Measurements from ENCODE around the gene SPATS2.
"Not testable (repeated sequence)": the region's sequence is repeated elsewhere in the genome, so short reads cannot be mapped to it uniquely, and the experiment has no call there.

SPATS2 gene

DNA sequence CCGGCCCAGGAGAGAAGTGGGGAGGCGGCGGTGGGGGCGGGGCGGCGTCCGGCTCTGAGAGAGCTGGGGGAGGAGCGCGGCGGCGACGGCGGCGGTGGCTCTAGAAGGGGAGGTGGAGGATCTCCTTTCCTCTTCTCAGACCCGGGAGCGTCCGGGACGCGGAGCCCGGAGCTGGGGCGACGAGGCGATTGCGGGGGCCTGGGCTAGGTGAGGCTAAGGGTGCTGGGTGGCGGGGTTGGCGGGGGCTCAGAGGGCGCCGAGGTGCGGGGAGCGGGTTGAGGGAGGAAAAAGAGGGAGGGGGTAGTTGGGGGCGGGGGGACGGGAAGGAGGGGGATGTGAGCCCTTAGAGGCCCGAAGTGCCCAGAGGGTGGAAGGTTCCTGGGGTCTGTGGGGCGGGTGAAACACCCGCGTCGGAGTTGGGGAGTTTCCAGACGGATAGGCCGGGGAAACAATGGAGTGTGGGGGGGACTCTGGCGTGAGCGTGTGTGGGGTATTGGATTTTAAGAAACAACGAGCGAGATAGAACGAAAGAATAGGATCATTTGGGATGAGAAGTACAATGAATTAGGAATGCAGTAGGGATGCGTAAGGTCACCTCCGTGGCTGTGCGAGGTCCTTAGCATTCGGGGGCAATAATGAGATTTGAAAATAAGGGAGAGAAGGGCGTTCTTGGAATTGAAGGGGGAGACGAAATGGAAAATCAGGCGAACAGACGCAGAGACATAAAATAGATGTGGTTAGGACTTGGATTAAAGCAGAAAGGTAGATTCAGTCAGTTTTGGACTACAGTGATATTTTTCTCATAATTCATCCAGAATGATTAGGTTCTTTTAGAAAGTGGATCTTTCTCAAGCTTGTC is at the start of gene SPATS2:
Gene SPATS2, plus strand, starts transcription at position 82 of the 859 bp plus-strand sequence. CDS start 93,551 bp downstream, outside the sequence.
- no peak for TF ChIP-seq CTCF (IDR thresholded peaks at IDR 0.05; ENCODE audit: insufficient read depth, low read depth, low read length, missing control alignments)
- H3K4me3 ChIP-seq (ENCODE audit: low read length) = peak within 1 kb of the TSS; percentile 81
- DNase-seq (ENCODE audit: low read depth) = no peak

GRCh38 chr12:49320411-49321103 is 46.7 kb upstream of the SPATS2 start:
- not testable (repeated sequence) for DNase-seq (ENCODE audit: low read depth); H3K4me3 ChIP-seq (ENCODE audit: low read length)

DNA sequence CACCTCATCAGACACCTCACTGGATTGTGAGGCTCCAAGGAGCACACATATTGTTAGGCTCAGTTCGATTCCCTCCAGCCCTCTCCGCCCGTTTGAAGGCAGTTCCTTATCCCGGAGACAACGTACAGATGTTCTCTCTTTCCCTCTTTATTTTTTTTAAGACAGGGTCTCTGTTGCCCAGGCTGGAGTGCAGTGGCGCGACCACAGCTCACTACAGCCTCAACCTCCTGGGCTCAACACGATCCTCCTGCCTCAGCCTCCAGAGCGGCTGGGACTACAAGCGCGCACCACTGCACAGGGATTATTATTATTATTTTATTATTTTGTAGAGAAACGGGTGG is 44.9 kb upstream of the SPATS2 start:
- peak overlapping the region; percentile 72 for H3K4me3 ChIP-seq (ENCODE audit: low read length)
- no peak for DNase-seq (ENCODE audit: low read depth)
- no peak for TF ChIP-seq CTCF (IDR thresholded peaks at IDR 0.05; ENCODE audit: insufficient read depth, low read depth, low read length, missing control alignments)

DNA sequence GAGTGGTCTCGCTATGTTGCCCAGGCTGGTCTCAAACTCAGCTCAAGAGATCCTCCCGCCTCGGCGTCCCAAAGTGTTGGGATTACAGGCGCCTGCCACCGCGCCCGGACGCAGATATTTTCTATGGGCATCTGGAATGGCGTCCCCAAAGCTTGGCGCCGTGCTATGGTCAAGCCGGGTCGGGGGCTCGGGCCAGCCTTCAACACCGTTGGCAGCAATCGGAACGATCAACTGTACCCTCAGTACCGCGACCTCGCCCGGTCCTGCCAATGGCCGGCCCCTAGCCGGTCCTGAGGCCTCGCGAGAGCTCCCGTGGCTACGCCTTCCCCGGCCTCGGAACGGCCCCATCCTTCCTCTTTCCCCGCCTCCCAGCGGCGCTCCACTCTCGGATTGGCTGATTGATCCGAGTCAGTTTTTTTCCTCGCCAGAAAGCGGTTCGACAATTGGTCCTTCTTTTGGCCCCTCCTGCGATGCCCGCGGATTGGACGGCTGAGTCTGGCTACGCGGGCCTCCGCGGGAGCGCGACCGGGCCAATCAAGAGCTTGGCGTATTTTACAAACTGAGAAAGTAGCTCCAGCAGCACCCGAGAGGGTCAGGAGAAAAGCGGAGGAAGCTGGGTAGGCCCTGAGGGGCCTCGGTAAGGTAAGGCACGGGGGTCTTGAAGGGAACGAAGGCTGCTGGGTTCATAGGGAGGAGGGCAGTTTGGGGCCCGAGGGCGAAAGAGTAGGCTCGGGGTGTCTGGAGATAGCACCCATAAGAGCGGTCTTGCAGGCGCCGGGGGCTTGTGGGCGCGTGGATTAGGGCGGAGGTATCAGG is 44.3 kb upstream of the SPATS2 start, which contains the start of gene TROAP:
Gene TROAP, plus strand, starts transcription at position 548 of the 816 bp plus-strand sequence. CDS start 354 bp downstream, outside the sequence.
- TF ChIP-seq CTCF (IDR thresholded peaks at IDR 0.05; ENCODE audit: insufficient read depth, low read depth, low read length, missing control alignments) = no peak
- peak within 1 kb of the TSS; percentile 72 for H3K4me3 ChIP-seq (ENCODE audit: low read length)
- peak; percentile 99 for DNase-seq (ENCODE audit: low read depth)

DNA sequence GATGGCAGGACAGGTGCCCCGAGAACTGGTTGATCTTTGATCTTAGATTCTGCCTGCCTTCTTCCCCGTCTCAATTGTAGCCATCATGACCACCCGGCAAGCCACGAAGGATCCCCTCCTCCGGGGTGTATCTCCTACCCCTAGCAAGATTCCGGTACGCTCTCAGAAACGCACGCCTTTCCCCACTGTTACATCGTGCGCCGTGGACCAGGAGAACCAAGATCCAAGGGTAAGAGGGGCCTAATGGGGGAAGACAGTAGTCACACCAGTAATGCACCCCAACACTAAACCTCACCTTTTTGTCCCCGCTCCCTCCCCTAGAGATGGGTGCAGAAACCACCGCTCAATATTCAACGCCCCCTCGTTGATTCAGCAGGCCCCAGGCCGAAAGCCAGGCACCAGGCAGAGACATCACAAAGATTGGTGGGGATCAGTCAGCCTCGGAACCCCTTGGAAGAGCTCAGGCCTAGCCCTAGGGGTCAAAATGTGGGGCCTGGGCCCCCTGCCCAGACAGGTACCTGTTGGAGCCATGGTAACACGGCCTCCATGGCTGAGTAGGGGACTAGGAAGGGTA is 43.7 kb upstream of the SPATS2 start:
- no peak for TF ChIP-seq CTCF (IDR thresholded peaks at IDR 0.05; ENCODE audit: insufficient read depth, low read depth, low read length, missing control alignments)
- DNase-seq (ENCODE audit: low read depth) = no peak
- H3K4me3 ChIP-seq (ENCODE audit: low read length) = peak overlapping the region; percentile 72

DNA sequence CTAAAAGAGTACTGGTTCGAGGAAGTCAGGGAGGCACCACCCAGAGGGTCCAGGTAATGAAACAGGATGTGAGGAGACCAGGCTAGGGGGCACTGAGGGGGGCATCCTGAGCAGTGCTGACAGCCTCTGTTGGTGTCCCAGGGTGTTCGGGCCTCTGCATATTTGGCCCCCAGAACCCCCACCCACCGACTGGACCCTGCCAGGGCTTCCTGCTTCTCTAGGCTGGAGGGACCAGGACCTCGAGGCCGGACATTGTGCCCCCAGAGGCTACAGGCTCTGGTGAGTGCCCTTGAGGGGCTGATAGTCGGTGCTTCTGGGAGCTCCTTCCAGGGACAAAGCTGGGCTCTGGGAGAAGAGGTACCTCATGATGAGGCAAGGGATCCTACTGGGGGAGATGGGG is 41.7 kb upstream of the SPATS2 start:
- no peak for TF ChIP-seq CTCF (IDR thresholded peaks at IDR 0.05; ENCODE audit: insufficient read depth, low read depth, low read length, missing control alignments)
- H3K4me3 ChIP-seq (ENCODE audit: low read length) = no peak overlapping the region
- DNase-seq (ENCODE audit: low read depth) = no peak
